GM23248 (cell line): Measurements from ENCODE around the gene CDC123.
"Not testable (repeated sequence)": the region's sequence is repeated elsewhere in the genome, so short reads cannot be mapped to it uniquely, and the experiment has no call there.

ENCODE experiments used
- EZH2 ChIP-seq: fragments of 200-600 bp; sonication (generic); IDR thresholded peaks from 2 replicates; pipeline ENCODE4 v1.6.1; 2018; ENCODE audit warnings: antibody characterized with exemption, mild to moderate bottlenecking; ENCODE audit not compliant: insufficient read depth, poor library complexity, severe bottlenecking
- EZH2phosphoT487 ChIP-seq: fragments of 200-600 bp; sonication (generic); IDR thresholded peaks from 2 replicates; pipeline ENCODE4 v1.6.1; 2018; ENCODE audit warnings: antibody characterized with exemption, moderate library complexity, mild to moderate bottlenecking, low read depth; ENCODE audit not compliant: insufficient read depth

GRCh38 chr10:12171512-12171911 lies 24.5 kb upstream of the CDC123 start:
- TF ChIP-seq EZH2, EZH2phosphoT487: not testable (repeated sequence)
